ENCODE measurements around the gene KCNC2.

KCNC2 gene

GRCh38 chr12:75058228-75058627 is 151.4 kb downstream of the KCNC2 start:
- no peak for DNase-seq (ENCODE audit: low read depth in 2 of 2)

- DNase-seq (ENCODE audit: low read depth in 2 of 2): no peak
These were observed 160.9 kb downstream of the KCNC2 start for GRCh38 chr12:75048767-75049166.

DNA sequence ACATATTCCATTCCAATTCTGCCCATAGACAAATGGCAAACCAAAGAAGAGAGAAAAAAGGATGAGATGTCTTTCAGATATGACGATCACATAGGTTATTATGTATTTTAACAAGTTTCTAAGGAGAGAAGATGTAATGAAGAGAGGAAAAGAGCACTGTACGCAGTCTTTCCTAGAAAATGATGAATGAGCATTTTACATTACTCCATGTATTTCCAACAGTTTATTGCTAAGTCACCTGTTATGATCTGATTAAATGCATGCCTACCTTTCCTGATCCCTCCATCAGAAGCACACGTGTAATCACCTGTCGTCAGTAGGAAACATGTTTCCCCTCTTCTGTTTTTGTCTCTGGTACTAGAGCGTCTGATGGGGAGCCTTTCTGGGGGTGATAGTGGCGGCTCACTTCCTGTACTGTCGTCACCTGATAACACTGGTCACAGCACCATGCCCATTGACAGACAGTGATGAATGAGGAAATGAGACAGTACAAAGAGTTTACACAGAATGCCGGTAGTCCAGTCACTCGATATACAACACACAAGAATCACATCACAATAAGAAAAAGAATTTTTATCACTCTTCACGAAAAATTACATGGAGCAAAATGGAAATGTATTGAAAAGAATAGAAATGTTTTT is 161.6 kb downstream of the KCNC2 start:
- no peak for DNase-seq (ENCODE audit: low read depth in 2 of 2)

GRCh38 chr12:75042125-75042524 is 167.5 kb downstream of the KCNC2 start:
- DNase-seq (ENCODE audit: low read depth in 2 of 2): no peak

GRCh38 chr12:75041472-75041871 is 168.2 kb downstream of the KCNC2 start:
- no peak for DNase-seq (ENCODE audit: low read depth in 2 of 2)

DNA sequence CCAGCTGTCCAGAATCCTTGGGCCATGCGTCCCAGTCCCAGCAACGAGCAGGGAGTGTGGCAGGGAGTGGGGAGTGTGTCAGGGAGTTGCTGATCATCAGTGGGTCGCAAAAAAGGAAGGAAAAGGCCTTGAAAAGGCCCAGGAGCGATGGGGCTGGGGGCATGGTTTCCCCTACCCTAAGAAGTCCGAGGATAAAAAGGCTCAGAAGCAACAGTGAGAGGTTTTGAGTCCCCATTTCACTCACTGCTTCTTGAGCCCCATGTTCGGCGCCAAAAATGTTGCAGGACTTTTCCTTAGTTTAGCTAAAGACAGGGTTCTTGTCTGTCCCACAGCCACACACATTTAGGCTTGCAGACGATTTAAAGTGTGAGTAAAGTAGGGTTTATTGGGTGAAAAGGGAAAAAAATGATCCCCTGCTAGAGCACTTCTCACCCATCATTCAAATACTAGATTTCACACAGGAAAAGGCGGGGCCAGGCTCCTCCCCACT is 189.5 kb downstream of the KCNC2 start:
- DNase-seq (ENCODE audit: low read depth in 2 of 2): no peak

DNA sequence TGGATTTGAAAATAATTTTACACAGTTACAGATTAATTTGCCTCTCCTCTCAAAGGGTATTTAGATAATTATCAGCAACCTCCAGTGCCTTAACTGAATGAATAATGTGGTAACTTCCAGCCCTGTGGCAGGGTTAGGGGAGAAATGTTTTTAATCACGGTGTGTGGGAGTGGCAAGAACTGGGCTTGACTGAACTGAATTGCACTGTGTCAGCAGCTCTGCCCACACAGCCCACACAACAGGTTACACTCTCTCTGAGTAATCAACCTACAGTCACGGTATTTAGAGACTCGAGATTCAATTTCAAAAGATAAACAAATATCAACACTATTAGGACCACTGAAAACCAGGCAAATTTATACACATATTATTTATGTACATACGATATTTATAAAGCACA is 198.5 kb downstream of the KCNC2 start:
- no peak for DNase-seq (ENCODE audit: low read depth in 2 of 2)

DNA sequence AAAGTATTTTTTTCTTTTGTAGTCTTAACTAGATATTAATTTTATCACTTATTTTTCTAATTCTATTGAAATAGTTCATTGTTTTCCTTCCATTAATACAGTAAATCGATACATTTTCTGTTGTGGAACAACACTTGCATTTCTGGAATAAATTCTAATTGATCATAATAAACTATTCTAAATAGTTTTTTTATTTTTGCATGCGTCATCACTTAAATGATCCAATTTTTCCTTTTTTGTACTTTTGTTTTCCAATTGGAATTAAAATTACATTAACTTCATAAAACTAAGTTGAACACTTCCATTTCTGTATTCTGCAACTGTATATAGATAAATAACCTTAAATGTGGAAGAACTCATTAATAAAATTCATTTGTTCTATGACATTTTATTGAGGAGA is 202.5 kb downstream of the KCNC2 start:
- no peak for DNase-seq (ENCODE audit: low read depth in 2 of 2)

GRCh38 chr12:75000120-75000519 is 209.5 kb downstream of the KCNC2 start:
- DNase-seq (ENCODE audit: low read depth in 2 of 2): no peak

DNA sequence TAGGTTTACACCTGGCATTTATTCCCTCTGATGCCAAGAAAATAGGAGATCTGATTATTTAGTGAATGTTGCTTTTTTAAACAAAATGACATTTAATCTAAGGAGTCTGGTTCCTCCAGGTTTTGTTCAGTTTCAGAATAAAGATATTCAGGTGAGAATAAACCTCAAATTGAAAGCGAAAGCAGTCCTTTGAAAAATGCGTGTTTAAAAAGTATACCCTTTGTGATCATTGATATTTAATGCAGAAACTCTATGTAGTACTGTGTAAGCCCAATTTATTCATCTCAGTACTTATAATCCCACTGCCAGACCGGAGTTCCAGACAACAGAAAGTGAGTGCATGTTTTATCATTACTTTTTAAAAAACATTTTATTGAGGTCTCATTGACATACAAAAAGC is 210.2 kb downstream of the KCNC2 start:
- DNase-seq (ENCODE audit: low read depth in 2 of 2): no peak

All from stimulated activated CD8-positive, alpha-beta memory T cell treated with anti-CD3 and anti-CD28 coated beads, Interleukin-7, amount 100 ng/mL, for 1 hour (primary cell).